ENCODE results near the gene VSTM2L. TPM values are rescaled to one million over a fixed set of nuclear protein-coding genes. Genes with fewer than 3 reads are reported as not detected.
"Not testable (repeated sequence)": the region's sequence is repeated elsewhere in the genome, so short reads cannot be mapped to it uniquely, and the experiment has no call there.

The VSTM2L gene
- total RNA-seq, 1 experiment from 2014 or later, result not detected

- DNase-seq (ENCODE audit: low spot score), result not testable (repeated sequence)
Measured at GRCh38 chr20:37963483-37963882, 60.6 kb downstream of the VSTM2L start.

GRCh38 chr20:37968841-37969401 lies 66.0 kb downstream of the VSTM2L start:
- DNase-seq (ENCODE audit: low spot score), result no peak

GRCh38 chr20:37969949-37970855 lies 67.3 kb downstream of the VSTM2L start:
- no peak for DNase-seq (ENCODE audit: low spot score)

GRCh38 chr20:37970856-37971245 lies 67.9 kb downstream of the VSTM2L start:
- DNase-seq (ENCODE audit: low spot score), result no peak

- no peak for DNase-seq (ENCODE audit: low spot score)
Measured at GRCh38 chr20:37971561-37972127, 68.7 kb downstream of the VSTM2L start.

- no peak for DNase-seq (ENCODE audit: low spot score)
Measured at GRCh38 chr20:37972256-37973058, 69.5 kb downstream of the VSTM2L start.

GRCh38 chr20:37973059-37973910 lies 70.4 kb downstream of the VSTM2L start:
- no peak for DNase-seq (ENCODE audit: low spot score)

- DNase-seq (ENCODE audit: low spot score), result no peak
Measured at GRCh38 chr20:37976887-37977286, 74.0 kb downstream of the VSTM2L start.

GRCh38 chr20:37977338-37977737 lies 74.4 kb downstream of the VSTM2L start:
- no peak for DNase-seq (ENCODE audit: low spot score)

- no peak for DNase-seq (ENCODE audit: low spot score)
Measured at GRCh38 chr20:37977786-37978185, 74.9 kb downstream of the VSTM2L start.

GRCh38 chr20:37979021-37979985 lies 76.4 kb downstream of the VSTM2L start:
- no peak for DNase-seq (ENCODE audit: low spot score)

GRCh38 chr20:37980383-37980782 lies 77.5 kb downstream of the VSTM2L start:
- DNase-seq (ENCODE audit: low spot score), result no peak

GRCh38 chr20:37980876-37981275 lies 77.9 kb downstream of the VSTM2L start:
- DNase-seq (ENCODE audit: low spot score), result no peak

GRCh38 chr20:37981568-37981967 lies 78.6 kb downstream of the VSTM2L start:
- DNase-seq (ENCODE audit: low spot score), result no peak

GRCh38 chr20:37983286-37983685 lies 80.4 kb downstream of the VSTM2L start:
- no peak for DNase-seq (ENCODE audit: low spot score)

GRCh38 chr20:37984018-37984785 lies 81.3 kb downstream of the VSTM2L start:
- no peak for DNase-seq (ENCODE audit: low spot score)

- no peak for DNase-seq (ENCODE audit: low spot score)
Measured at GRCh38 chr20:37986044-37986858, 83.3 kb downstream of the VSTM2L start.

All from HT-29 (cell line).